A549 (cell line): ENCODE results near the gene RNF13. TPM values are rescaled to one million over a fixed set of nuclear protein-coding genes. Genes with fewer than 3 reads are reported as not detected.

Source experiments
- ATAC-seq, 2 experiments: fragments of 200-7000 bp in 1 of 2; fragments of >200 bp in 1 of 2; cut with Nextera tagmentation in 1 of 2; cut with Tn5 transposase in 1 of 2; 3 replicates each; pipeline versions ENCODE4 v1.8.0 to v1.9.1; 2018 to 2020; ENCODE audit warnings: mild to moderate bottlenecking in 1 of 2, moderate library complexity in 1 of 2
- CTCF ChIA-PET: fragments of 300-600 bp; sonication (Branson Sonifier 250); formaldehyde crosslinking; extraction: SDS; loops from one replicate; lab custom pipeline; 2021; ENCODE audit warnings: antibody characterized with exemption, inconsistent platforms; lab: Yijun Ruan, JAX
- POLR2A ChIA-PET: fragments of 350-600 bp; formaldehyde crosslinking; extraction: SDS; loops from one replicate; lab custom pipeline; 2021; ENCODE audit warnings: antibody characterized with exemption, inconsistent platforms; lab: Yijun Ruan, JAX
- DNase-seq, 2 experiments: peaks; one replicate each; pipeline versions ENCODE4 v3.0.0 to v3.0.0-alpha.2; 2011 to 2016; ENCODE audit warnings: low read depth in 1 of 2, low spot score in 1 of 2
- FAIRE-seq: peaks from 2 replicates; lab custom pipeline; 2011; peaks lifted over from hg19 to GRCh38; lab: Jason Lieb, UNC
- H3K27ac ChIP-seq, 2 experiments: fragments of >200 bp; sonication (Bioruptor Twin); formaldehyde crosslinking; 3 replicates each; pipeline ENCODE4 v1.5.1; 2016 to 2017
- H3K4me1 ChIP-seq: fragments of >200 bp; sonication (Bioruptor Twin); formaldehyde crosslinking; 3 replicates; pipeline ENCODE4 v1.6.1; 2016
- H3K4me2 ChIP-seq: fragments of >200 bp; sonication (Bioruptor Twin); formaldehyde crosslinking; 3 replicates; pipeline ENCODE4 v1.6.1; 2016
- H3K4me3 ChIP-seq: fragments of >200 bp; sonication (Bioruptor Twin); formaldehyde crosslinking; 3 replicates; pipeline ENCODE4 v1.5.1; 2016
- H3K9me3 ChIP-seq: fragments of >200 bp; sonication (Bioruptor Twin); formaldehyde crosslinking; 3 replicates; pipeline ENCODE4 v1.6.1; 2016
- ATOH8 ChIP-seq: fragments of 250-450 bp; sonication (Bioruptor Pico); IDR thresholded peaks from 2 replicates; pipeline ENCODE4 v1.5.0; 2020; ENCODE audit warnings: low read depth, mild to moderate bottlenecking, moderate library complexity
- CEBPB ChIP-seq, 2 experiments: fragments of >200 bp in 1 of 2; sonication (Bioruptor Twin) in 1 of 2; formaldehyde crosslinking in 1 of 2; IDR thresholded peaks; 2 replicates each; pipeline ENCODE4 v1.6.1; 2012 to 2016
- CHD2 ChIP-seq: fragments of 150-350 bp; IDR thresholded peaks from 2 replicates; pipeline ENCODE4 v1.6.1; 2014; ENCODE audit warnings: low read length; ENCODE audit not compliant: partially characterized antibody
- FOXS1 ChIP-seq: fragments of 250-450 bp; sonication (Bioruptor Pico); IDR thresholded peaks from 2 replicates; pipeline ENCODE4 v1.5.0; 2020; ENCODE audit warnings: mild to moderate bottlenecking, moderate library complexity
- HDAC2 ChIP-seq: fragments of 200-600 bp; sonication (generic); IDR thresholded peaks from 2 replicates; pipeline ENCODE4 v1.6.1; 2016
- HOXA7 ChIP-seq: fragments of 250-450 bp; sonication (Bioruptor Pico); IDR thresholded peaks from 2 replicates; pipeline ENCODE4 v1.5.0; 2020; ENCODE audit warnings: mild to moderate bottlenecking, moderate library complexity
- KDM1A ChIP-seq: fragments of 200-600 bp; sonication (generic); IDR thresholded peaks from 2 replicates; pipeline ENCODE4 v1.6.1; 2016; ENCODE audit warnings: low read depth, mild to moderate bottlenecking
- MAFK ChIP-seq: fragments of 450-650 bp; IDR thresholded peaks from 2 replicates; pipeline ENCODE4 v1.6.1; 2014; ENCODE audit not compliant: partially characterized antibody
- MYC ChIP-seq: IDR thresholded peaks from 2 replicates; pipeline ENCODE4 v1.6.1; 2012; ENCODE audit warnings: mild to moderate bottlenecking, inconsistent platforms, low read length, improper control_type of control experiment, borderline replicate concordance
- NFE2L2 ChIP-seq: fragments of 150-350 bp; conservative IDR thresholded peaks from 2 replicates; pipeline ENCODE4 v1.6.1; 2014; ENCODE audit warnings: low read length
- NPAS2 ChIP-seq: fragments of 250-450 bp; sonication (Bioruptor Pico); IDR thresholded peaks from 2 replicates; pipeline ENCODE4 v1.8.0; 2022; ENCODE audit warnings: mild to moderate bottlenecking, moderate library complexity, borderline replicate concordance
- NR3C1 ChIP-seq: fragments of >200 bp; sonication (Bioruptor Twin); formaldehyde crosslinking; IDR thresholded peaks from 3 replicates; pipeline ENCODE4 v1.6.1; 2017
- PHF8 ChIP-seq: fragments of 200-600 bp; sonication (generic); IDR thresholded peaks from 2 replicates; pipeline ENCODE4 v1.6.1; 2016; ENCODE audit warnings: low read depth, mild to moderate bottlenecking, antibody characterized with exemption, moderate library complexity, borderline replicate concordance
- POLR2AphosphoS2 ChIP-seq: conservative IDR thresholded peaks from 2 replicates; pipeline ENCODE4 v1.6.1; 2012; ENCODE audit warnings: low read length, improper control_type of control experiment, inconsistent platforms
- REST ChIP-seq: fragments of 200-600 bp; sonication (generic); IDR thresholded peaks from 2 replicates; pipeline ENCODE4 v1.6.1; 2016; ENCODE audit warnings: antibody characterized with exemption, mild to moderate bottlenecking, moderate library complexity
- SREBF2 ChIP-seq: fragments of 450-650 bp; IDR thresholded peaks from 2 replicates; pipeline ENCODE4 v1.6.1; 2014; ENCODE audit warnings: mild to moderate bottlenecking, moderate library complexity
- ZC3H11A ChIP-seq: fragments of 450-650 bp; IDR thresholded peaks from 2 replicates; pipeline ENCODE4 v1.6.1; 2014; ENCODE audit warnings: antibody characterized with exemption, mild to moderate bottlenecking
- ZNF302 ChIP-seq: fragments of 250-450 bp; sonication (Bioruptor Pico); IDR thresholded peaks from 2 replicates; pipeline ENCODE4 v1.9.0; 2021; ENCODE audit warnings: inconsistent platforms, mild to moderate bottlenecking, moderate library complexity
- WGBS: methylation state at CpG from one replicate; pipeline ENCODE4 v1.1.6; 2017; ENCODE audit errors: missing lambda C conversion rate; 5-methylcytosine and 5-hydroxymethylcytosine counted together
- polyA plus RNA-seq, 4 experiments: library from polyadenylated mRNA; depleted of rRNA in 3 of 4; stranded (reverse); fragments of >200 nt; fragmentation: RNase III in 1 of 4; extraction: RNeasy Plus Mini Kit Qiagen cat#74134 plus additional on column Dnase treatment in 1 of 4; gene quantifications; 2 replicates in 3 of 4; 3 replicates in 1 of 4; pipeline ENCODE4 v1.2.3, GENCODE V29; 2011 to 2017
- TF ChIP-seq, protein P1 (sequence below): fragments of >200 bp; sonication (Bioruptor Twin); formaldehyde crosslinking; IDR thresholded peaks from 2 replicates; pipeline ENCODE4 v1.6.1; 2016

Gene RNF13
- polyA plus RNA-seq, 2 of the 4 experiments (the other 2 are of a cell fraction): 46.2 to 100 TPM

- FAIRE-seq: no peak
- CTCF ChIA-PET: interaction anchor here (1.8 kb wide), 1 partner anchor 19 kb away, joined by 5 read pairs; no protein-coding TSS in a partner anchor
- WGBS: 84% methylated on average over 3 of the region's 3 CpGs
These were observed 47.9 kb downstream of the RNF13 start for GRCh38 chr3:149860881-149861280.

GRCh38 chr3:149867563-149867962, 54.5 kb downstream of the RNF13 start:
- Histone ChIP-seq H3K4me3 (no peak overlapping the region), H3K27ac (no peak overlapping the region), H3K4me2 (no peak overlapping the region), H3K9me3 (peaks cover 5% of the 10 kb centered on the region; the same call in 1 of the 3 replicates), H3K4me1 (no peaks in the 10 kb centered on the region)
- DNase-seq (no peak), ATAC-seq (no peak), FAIRE-seq (no peak)
- TF ChIP-seq SREBF2 (no peak), MAFK (peak; percentile 1)
- POLR2A ChIA-PET: no interaction called here
- WGBS: 84% methylated on average over 1 of the region's 1 CpG
- CTCF ChIA-PET: interaction anchor here (0.6 to 3.7 kb wide), 2 partner anchors 11 to 12 kb away, joined by 4 to 22 read pairs; no protein-coding TSS in a partner anchor

More at GRCh38 chr3:149860881-149861280, 47.9 kb downstream of the RNF13 start:
- no peak for DNase-seq
- no peak for ATAC-seq
- H3K9me3 ChIP-seq: no peaks in the 10 kb centered on the region
- no peak overlapping the region for H3K4me3 ChIP-seq
- H3K4me1 ChIP-seq: no peaks in the 10 kb centered on the region
- TF ChIP-seq POLR2AphosphoS2 (no peak), CHD2 (no peak), NR3C1 (no peak), HOXA7 (CRISPR knock-in tag) (no peak), REST (no peak), HDAC2 (no peak), ZNF302 (CRISPR knock-in tag) (no peak), KDM1A (no peak), NFE2L2 (no peak)
- TF ChIP-seq, all 56 proteins: peak for 0
- H3K4me2 ChIP-seq: no peak overlapping the region
- H3K27ac ChIP-seq: no peak overlapping the region
- POLR2A ChIA-PET: no interaction called here

DNA sequence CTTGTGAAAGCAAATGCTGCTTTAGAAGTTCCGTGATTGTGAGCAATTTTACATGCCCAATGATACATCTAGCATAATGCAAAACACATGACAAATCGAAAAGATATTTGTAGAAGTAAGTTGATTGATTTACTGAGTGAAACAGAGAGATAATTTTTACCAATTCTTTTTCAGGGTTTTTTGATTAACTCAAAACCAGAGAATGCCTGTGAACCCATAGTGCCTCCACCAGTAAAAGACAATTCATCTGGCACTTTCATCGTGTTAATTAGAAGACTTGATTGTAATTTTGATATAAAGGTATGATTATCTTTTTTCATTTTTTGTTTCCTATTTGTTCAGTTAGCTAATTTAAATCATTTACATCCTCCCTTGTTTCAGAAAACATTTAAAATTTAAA, 58.8 kb downstream of the RNF13 start:
- Histone ChIP-seq H3K4me2 (no peak overlapping the region), H3K27ac (no peak overlapping the region), H3K4me3 (no peak overlapping the region), H3K9me3 (peaks cover 5% of the 10 kb centered on the region; the same call in 1 of the 3 replicates), H3K4me1 (no peaks in the 10 kb centered on the region)
- ChIA-PET CTCF (no interaction called here), POLR2A (no interaction called here)
- DNase-seq: no peak
- TF ChIP-seq CEBPB (IDR thresholded peaks at IDR 0.05): no peak
- no peak for ATAC-seq
- 92% methylated on average over 3 of the region's 3 CpGs for WGBS
- no peak for FAIRE-seq

GRCh38 chr3:149872589-149872988, 59.6 kb downstream of the RNF13 start:
- ChIA-PET POLR2A (no interaction called here), CTCF (interaction anchor here (1.0 to 1.5 kb wide), 2 partner anchors 101 to 312 kb away, joined by 4 read pairs; no protein-coding TSS in a partner anchor)
- WGBS: 97% methylated on average over 2 of the region's 2 CpGs
- Histone ChIP-seq H3K4me2 (no peak overlapping the region), H3K9me3 (peaks cover 5% of the 10 kb centered on the region; the same call in 1 of the 3 replicates), H3K4me1 (no peaks in the 10 kb centered on the region), H3K27ac (peak overlapping the region in 1 of 2 experiments; percentile 25; a peak in 2 of 6 replicates), H3K4me3 (no peak overlapping the region)
- DNase-seq (peak in 1 of 2 experiments; percentile 10), ATAC-seq (no peak), FAIRE-seq (peak; percentile 7)
- peak; percentile 90 for TF ChIP-seq MAFK
- TF ChIP-seq FOXS1: no peak
- peak; percentile 38; the same call in 1 of the 2 replicates for TF ChIP-seq NFE2L2

GRCh38 chr3:149877668-149878067, 64.7 kb downstream of the RNF13 start:
- no peak for TF ChIP-seq CEBPB (IDR thresholded peaks at IDR 0.05)
- TF ChIP-seq ZC3H11A: no peak
- TF ChIP-seq, protein P1, sequence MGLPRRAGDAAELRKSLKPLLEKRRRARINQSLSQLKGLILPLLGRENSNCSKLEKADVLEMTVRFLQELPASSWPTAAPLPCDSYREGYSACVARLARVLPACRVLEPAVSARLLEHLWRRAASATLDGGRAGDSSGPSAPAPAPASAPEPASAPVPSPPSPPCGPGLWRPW: no peak
- no peak for TF ChIP-seq ATOH8 (CRISPR knock-in tag)
- TF ChIP-seq MYC: no peak
- TF ChIP-seq NPAS2 (CRISPR knock-in tag): no peak
- no peak for TF ChIP-seq PHF8
- H3K4me1 ChIP-seq: no peaks in the 10 kb centered on the region
- WGBS: 86% methylated on average over 1 of the region's 1 CpG
- no peak overlapping the region for H3K4me3 ChIP-seq
- H3K9me3 ChIP-seq: no peaks in the 10 kb centered on the region
- DNase-seq (no peak), FAIRE-seq (no peak), ATAC-seq (no peak)
- CTCF ChIA-PET: no interaction called here
- POLR2A ChIA-PET: no interaction called here
- H3K27ac ChIP-seq: no peak overlapping the region
- H3K4me2 ChIP-seq: no peak overlapping the region
